HG02884 (cell line): Measurements from ENCODE around the gene YPEL2.

Experiments
- ATAC-seq: cut with Tn5 transposase; IDR thresholded peaks from one replicate; pipeline ENCODE4 v1.9.1; 2021; ENCODE audit warnings: mild to moderate bottlenecking, moderate library complexity; ENCODE audit not compliant: unreplicated experiment

Gene YPEL2

GRCh38 chr17:59329176-59330052, 2.0 kb upstream of the YPEL2 start:
- ATAC-seq: no peak

DNA sequence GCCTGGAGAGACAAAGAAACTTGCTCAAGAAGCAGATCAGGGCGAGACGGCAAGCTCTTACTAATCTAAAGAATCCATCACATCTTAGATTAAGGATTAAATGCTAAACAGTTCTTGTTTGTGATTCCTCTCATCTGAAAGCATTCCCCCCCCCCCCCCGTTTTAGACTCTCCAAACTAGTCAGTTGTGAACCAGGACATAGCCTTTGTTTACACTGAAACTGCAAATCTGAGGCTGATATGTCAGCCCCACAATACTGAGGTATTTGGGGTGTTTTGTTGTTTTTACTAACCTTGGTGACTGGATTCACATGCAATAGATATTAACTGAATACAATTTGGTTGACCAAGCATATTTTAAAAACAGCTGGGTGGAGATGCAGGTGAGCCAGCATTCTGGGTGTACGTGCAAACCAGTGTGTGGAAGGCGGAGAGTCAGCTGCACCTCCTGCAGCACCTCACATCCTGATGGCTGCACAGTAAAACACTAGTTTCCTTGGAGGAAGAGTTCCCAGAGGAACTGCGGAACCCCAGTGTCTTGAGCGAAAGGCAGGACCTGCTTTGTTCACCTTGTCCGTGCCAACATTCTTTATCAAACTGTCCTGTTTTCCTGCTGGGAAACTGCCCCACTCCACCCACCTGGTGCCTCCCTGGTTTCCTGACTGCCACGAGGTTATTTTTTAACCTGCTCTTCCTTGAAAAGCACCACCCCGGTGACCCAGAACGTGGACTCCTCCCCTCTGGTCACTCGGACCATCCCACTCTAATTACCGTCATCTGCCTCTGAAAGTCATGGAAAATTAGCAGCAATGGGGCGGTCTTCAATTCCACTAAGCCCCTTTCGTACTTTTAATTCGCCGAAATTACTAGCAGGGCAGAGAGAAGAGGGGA, 1.2 kb upstream of the YPEL2 start:
- no peak for ATAC-seq

GRCh38 chr17:59331929-59332748, 684 bp downstream of the YPEL2 start:
- ATAC-seq: peak; percentile 21

GRCh38 chr17:59332749-59333377, 1.4 kb downstream of the YPEL2 start:
- no peak for ATAC-seq

DNA sequence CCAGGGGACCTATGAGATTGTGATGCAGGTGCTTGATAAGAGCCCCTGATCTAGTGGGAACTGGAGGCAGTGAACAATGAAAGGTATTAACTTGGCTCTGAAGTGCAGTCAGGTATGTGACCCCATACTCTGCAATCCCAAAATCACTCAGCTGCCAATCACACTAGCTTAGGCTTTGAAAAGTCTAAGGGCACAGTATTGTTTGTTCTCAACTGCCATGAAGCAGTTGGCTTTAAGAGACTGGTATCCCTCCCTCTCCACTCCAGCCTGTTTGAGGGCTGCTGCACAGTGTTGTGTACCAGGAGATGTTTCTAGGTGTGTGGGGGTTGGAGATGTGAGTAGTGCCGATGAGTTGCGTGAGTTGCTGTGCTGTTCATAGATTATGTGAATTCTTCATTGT, 2.4 kb downstream of the YPEL2 start:
- ATAC-seq: no peak

- ATAC-seq: no peak
These were observed 4.2 kb downstream of the YPEL2 start for GRCh38 chr17:59335685-59336084.

DNA sequence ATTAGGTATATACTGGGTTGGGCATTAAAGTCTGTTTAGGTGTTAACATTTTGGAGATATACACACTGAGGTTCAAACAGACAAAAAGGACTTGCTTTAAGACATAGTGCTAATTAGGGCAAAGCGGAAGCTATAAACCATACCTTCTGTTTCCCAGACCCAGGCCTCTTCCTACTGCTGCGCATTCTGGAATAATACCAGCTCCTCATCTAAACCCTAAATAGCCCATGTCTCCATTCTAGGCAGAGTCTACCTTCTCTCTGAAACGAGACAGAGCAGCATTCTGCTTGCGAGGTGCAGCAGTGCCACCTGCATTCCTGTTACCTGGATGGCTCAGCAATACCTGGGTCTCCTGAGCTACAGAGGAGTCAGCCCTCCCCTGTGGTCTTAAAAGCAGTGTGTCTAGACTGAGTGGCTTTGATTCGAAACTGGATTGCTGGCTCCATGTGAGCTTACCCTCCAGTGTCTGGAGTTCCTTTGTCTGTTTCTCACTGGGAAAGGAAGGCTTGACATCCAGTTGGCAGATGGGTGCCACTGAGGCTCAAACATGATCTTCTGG, 6.4 kb downstream of the YPEL2 start:
- no peak for ATAC-seq

GRCh38 chr17:59338498-59338897, 7.0 kb downstream of the YPEL2 start:
- ATAC-seq: no peak

DNA sequence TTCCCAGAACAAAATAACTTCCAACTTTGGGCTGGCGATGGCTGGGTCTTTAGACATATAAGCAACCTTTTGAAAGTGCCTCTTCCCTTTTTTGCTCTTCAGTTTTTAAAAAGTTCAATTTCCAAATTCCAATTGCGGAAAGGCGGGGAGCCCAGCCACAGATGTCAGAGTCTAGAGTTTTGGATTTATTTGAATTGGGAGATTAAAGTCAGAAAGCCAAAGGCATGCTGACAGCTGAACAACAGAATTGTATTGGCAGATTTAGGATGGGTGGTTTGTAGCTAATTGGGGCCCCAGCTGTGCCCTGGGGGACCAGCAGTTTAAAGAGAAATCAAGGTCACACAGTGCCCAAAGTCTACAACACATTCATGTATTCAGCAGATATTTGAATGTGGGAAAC, 10.5 kb downstream of the YPEL2 start:
- ATAC-seq: no peak

GRCh38 chr17:59342681-59343131, 11.3 kb downstream of the YPEL2 start:
- no peak for ATAC-seq

DNA sequence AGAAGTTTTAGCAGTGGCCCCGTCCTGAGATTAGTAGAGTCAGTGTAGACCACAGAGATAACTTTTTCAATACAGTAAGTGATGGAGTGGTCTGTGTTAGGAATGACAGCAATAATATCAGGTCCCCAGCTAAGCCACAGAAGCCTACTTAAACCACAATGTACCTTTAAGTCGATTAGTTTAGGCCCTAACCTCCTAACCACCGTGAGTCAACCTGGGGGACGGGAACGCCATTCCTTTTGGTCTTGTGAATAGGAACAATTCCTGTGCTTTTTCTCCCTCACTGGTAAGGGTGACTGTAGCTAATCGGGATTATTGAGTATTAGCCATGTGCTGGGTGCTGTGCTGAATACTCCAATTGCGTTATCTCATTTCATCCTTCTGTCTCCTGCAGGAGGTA, 14.0 kb downstream of the YPEL2 start:
- no peak for ATAC-seq

DNA sequence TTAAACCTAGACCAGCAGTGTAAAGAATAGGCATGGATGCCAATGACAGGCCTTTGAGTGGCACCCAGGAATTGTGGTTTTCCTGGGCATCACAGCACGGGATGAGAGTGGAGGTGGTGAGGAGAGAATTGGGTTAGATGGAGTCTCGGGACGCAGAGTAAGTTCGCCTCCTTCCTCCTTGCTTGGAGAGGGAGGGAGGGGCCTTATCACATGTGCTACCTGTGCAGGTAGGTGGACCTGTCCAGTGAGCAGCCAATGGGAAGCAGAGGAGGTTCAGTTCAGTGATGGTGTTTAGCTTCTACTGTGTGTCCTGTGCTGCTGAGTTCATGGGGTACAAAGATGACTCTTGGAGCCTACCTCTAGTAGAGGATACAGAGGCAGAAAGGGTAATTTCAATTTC, 14.9 kb downstream of the YPEL2 start:
- ATAC-seq: no peak

GRCh38 chr17:59346876-59347407, 15.5 kb downstream of the YPEL2 start:
- ATAC-seq: no peak

DNA sequence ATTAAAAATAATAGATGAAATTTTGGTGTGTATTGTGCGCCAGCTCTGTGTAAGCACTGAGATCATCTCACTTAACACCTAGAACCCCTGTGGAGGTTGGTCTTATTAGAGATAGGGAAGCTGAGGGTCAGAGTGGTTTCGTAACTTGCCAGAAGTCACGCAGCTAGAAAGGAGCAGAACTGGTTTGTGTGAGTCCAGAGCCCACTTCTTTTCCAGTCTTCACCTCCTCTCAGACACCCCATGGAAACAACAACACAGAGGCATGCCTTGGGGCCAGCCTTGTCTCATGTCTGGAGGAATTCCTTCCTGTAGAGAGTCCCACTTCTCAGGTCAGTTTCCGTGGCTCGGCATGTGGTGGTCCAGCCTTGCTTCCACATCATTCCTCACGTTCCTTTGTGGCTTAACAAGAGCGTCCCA, 16.5 kb downstream of the YPEL2 start:
- no peak for ATAC-seq

DNA sequence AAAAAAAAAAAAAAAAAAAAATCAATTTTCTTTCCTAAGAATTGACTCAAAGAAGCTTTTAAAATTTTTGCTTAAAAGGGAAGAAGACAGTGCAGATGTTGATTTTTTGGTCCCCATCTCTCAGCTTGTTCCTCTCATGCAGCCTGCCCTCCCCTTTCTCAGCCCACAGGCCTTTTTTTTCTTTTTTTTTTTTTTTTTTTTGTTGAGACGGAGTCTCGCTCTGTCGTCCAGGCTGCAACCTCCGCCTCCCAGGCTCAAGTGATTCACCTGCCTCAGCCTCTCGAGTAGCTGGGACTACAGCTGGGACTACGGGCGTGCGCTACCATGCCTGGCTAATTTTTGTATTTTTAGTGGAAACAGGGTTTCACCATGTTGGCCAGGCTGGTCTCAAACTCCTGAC, 17.7 kb downstream of the YPEL2 start:
- no peak for ATAC-seq

DNA sequence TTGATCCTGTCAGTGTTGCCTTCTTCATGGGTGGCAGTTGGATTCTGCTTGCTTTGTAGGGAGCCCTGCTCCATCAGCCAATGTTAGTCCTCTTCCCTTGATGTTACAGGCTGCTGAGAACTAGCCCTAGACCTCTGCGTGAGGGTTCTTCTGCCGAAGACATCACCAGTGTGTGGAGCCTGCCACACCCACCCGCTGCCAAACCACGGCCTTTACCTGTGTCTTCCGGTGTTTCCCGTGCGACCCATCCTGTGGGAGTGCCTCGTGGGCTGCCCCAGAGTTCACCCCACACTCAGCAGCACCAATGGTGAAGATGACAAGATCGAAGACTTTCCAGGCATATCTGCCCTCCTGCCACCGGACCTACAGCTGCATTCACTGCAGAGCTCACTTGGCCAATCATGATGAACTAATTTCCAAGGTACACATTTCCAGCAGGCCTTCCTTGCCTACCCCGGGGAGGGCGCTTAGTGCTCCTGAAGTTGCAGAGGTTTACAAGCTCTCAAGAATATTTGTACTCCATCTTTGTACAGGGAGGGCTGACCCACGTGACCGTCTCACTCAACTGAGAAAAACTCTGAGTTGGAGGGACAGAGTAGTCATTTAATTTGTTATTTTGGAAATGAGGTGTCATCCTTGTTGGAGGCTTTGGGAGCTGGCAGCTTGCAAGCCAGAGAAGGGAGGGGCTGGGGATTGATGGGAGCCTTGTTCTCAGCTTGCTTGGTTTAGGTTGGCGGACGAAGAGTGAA, 21.8 kb downstream of the YPEL2 start:
- ATAC-seq: no peak

GRCh38 chr17:59353936-59354755, 22.7 kb downstream of the YPEL2 start:
- ATAC-seq: no peak

- no peak for ATAC-seq
These were observed 23.7 kb downstream of the YPEL2 start for GRCh38 chr17:59355030-59355701.
